GM10266 (cell line): ENCODE results near the gene GNMT.

Experiments
- DNase-seq: peaks from one replicate; pipeline ENCODE4 v3.0.0; 2012; ENCODE audit errors: extremely low spot score
- TF ChIP-seq, protein P1 (sequence below): IDR thresholded peaks from 2 replicates; pipeline ENCODE4 v1.5.1; 2012; ENCODE audit warnings: mild to moderate bottlenecking, low read depth; ENCODE audit not compliant: control insufficient read depth, insufficient read depth; ENCODE audit errors: missing control alignments

The GNMT gene

DNA sequence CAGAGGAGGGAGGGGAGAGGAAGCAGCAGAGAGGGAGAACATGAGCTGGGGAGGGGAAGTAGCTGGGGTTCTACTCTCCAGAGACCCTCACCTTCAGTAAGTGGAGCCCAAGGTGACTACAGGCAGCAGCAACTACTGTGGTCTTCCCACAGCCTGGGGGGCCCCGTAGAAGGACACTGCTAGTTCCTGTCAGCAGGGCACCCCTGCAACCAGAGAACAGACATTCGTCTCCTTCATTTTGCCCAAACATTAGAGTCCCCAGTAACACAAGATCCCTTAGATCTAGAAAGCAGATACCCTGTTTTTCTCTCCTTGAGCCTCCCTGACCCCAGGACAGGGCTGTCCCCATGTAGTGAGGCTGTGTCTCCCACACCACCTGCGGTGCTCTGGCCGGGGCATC lies 8.2 kb downstream of the GNMT start:
- DNase-seq, result no peak
- TF ChIP-seq, protein P1, sequence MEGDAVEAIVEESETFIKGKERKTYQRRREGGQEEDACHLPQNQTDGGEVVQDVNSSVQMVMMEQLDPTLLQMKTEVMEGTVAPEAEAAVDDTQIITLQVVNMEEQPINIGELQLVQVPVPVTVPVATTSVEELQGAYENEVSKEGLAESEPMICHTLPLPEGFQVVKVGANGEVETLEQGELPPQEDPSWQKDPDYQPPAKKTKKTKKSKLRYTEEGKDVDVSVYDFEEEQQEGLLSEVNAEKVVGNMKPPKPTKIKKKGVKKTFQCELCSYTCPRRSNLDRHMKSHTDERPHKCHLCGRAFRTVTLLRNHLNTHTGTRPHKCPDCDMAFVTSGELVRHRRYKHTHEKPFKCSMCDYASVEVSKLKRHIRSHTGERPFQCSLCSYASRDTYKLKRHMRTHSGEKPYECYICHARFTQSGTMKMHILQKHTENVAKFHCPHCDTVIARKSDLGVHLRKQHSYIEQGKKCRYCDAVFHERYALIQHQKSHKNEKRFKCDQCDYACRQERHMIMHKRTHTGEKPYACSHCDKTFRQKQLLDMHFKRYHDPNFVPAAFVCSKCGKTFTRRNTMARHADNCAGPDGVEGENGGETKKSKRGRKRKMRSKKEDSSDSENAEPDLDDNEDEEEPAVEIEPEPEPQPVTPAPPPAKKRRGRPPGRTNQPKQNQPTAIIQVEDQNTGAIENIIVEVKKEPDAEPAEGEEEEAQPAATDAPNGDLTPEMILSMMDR, result no peak

DNA sequence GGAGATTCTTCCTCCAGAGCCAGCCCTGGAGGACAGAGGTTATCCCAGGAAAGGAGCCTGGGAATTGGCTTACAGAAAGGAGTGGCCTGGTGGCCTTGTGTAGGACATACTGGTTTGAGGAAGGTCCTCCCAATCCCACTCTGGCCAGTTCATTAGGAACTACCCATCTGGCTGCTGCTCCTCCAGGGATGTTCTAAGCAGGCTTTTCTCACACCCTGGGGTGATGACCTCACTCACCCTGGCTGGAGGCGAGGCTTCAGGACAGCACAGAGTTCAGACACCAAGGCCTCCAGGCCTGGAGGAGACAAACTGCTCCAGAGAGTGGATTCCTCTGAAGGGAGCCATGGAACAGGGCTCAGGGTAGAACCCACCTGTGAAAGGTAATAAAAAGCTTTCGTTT lies 8.9 kb downstream of the GNMT start:
- TF ChIP-seq, protein P1, result no peak
- no peak for DNase-seq

DNA sequence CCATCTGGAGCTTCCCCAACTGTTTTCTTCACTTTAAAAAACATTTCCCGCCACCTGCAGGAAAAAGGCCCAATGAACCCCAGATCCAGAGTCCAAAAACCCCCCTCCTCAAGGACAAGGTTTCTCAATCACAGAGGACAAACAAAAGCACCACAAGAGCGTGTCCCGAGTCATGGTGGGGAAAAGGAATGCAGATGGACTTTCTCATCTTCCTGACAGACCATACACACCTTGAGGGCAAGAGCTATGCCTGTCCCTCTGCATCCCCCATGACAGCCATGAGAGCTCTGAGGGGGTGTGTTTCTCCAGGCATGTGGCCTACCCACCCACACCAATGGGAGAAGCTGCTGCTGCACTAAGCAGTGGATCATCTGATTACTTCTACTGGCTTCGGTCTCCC lies 9.4 kb downstream of the GNMT start:
- TF ChIP-seq, protein P1, result no peak
- no peak for DNase-seq

DNA sequence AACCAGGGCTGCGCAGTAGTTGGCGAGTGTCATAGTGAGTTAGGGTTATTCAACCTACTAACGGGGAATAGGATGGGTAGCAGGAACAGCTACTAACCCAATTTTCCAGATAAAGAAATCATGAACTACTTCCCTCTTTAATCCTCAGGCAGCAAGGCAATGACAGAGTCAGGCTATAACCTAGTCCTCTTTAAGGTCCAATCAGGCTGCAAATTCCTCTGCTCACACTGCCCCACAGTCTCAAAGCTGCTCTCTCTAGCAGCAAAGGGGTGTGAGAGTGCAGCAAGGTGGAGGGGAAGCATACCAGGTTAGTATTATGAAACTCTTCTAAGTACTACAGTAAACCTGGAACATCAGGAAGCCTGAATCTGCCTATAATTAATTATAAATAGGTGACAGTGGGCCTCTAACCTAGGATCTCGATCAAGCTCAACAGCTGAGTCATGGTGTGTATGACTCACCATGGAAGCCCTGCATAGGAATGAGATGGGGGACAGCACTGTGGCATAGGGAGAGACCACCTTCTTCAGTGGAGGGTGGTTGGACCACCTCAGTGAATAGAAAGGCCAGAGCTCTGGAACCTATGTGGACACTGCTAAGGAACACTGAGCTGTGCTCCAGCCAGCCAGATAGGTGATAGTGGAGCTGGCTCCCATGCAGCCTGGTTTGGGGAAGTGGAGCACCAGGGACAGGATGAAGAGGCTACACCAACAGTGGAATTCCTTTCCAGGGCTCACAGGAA lies 10.5 kb downstream of the GNMT start:
- TF ChIP-seq, protein P1, result no peak
- no peak for DNase-seq

DNA sequence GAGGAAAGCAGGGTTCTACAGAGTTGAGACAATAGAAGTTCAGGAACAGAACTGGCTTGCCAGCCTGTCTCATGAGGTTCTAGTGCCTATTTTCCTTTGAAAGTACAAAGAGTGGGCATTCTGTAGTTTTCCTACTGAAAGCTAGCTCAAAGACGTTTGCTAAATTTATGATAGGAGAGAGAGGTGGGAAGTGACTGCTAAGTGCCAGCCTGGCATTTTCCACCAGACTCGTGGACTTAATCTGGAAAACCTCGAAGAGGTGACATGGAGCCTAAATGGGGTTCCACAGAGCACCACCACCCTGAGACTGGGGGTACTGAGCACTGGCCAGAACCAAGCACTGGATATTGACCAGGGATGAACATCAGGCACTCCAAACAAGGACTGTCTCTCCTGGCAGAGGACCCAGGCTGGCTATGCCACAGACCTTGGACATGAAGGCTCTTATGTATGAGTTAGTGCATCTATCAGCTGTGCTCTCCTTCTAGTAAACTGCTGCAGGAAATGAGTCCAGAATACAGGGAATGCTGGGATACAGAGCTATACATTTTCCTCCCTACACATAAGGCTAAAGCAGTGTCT lies 11.3 kb downstream of the GNMT start:
- no peak for DNase-seq
- TF ChIP-seq, protein P1, result no peak

DNA sequence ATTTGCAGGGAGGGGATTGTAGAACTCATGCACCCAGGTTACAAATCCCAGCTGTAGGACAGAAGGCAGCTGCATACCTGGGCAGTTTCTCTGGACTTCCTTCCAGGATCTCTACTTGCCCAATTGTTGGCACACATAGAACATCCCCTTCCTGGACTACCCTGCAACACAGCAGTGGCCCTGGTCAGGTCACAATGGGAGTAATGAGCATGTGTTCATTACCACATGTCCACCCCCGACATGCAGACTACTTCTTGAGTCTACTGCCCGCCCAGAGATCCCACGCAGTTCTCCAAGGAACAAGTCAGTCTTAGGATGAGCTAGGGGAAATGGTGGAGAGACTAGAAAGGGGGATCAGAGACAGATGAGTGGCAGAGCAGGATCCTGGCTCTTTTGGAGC lies 13.4 kb downstream of the GNMT start:
- TF ChIP-seq, protein P1, result no peak
- no peak for DNase-seq

DNA sequence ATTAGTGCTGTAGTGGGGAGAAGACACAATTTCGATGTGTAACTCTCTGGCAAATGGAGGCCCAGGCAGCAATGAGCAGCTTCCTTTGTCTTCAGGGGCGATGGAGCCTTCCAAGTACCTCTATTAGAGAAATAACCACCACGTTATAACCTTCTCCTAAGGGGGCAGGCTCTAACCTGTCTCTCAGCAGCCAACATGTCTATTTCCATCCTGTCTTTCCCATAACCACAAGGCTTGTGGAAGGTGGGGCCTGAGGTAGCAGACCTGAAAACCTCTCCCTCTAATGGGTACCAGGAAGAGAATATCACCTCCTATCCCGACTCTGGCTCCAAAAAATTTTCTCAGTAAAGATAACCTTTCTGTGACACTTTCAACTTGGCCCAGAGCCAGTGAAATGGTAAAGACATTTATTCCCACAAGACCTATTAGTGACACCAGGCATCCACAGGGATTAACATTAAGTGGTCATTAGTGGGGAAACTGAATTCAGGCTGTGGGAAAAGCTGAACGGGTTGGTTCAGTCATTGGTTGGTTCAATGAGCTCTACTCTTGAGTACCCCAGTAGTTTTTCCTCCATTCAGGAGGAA lies 14.5 kb downstream of the GNMT start:
- TF ChIP-seq, protein P1, result no peak
- DNase-seq, result no peak
